CD4-positive, alpha-beta T cell treated with Interleukin-15 for 1 hour (primary cell): ENCODE results near the gene BCL2A1.
A peak's percentile ranks its signal among the peaks of the same experiment; 100 is the strongest.
"Not testable (repeated sequence)": the region's sequence is repeated elsewhere in the genome, so short reads cannot be mapped to it uniquely, and the experiment has no call there.

Source experiments
- DNase-seq: peaks from one replicate; pipeline ENCODE4 v3.0.0-alpha.2; 2020

BCL2A1 gene

GRCh38 chr15:79956354-79956939 is 14.5 kb downstream of the BCL2A1 start:
- no peak for DNase-seq

GRCh38 chr15:79954661-79955060 is 16.3 kb downstream of the BCL2A1 start:
- peak; percentile 24 for DNase-seq

GRCh38 chr15:79953951-79954444 is 17.0 kb downstream of the BCL2A1 start:
- DNase-seq = no peak

- no peak for DNase-seq
Measured at GRCh38 chr15:79952329-79952728, 18.7 kb downstream of the BCL2A1 start.

GRCh38 chr15:79950247-79950646 is 20.7 kb downstream of the BCL2A1 start:
- no peak for DNase-seq

GRCh38 chr15:79948761-79949160 is 22.2 kb downstream of the BCL2A1 start:
- no peak for DNase-seq

GRCh38 chr15:79948095-79948695 is 22.8 kb downstream of the BCL2A1 start:
- DNase-seq = no peak

GRCh38 chr15:79947009-79947408 is 24.0 kb downstream of the BCL2A1 start:
- no peak for DNase-seq

GRCh38 chr15:79944622-79945021 is 26.4 kb downstream of the BCL2A1 start:
- DNase-seq = no peak

- no peak for DNase-seq
Measured at GRCh38 chr15:79943820-79944219, 27.2 kb downstream of the BCL2A1 start.

GRCh38 chr15:79942741-79943481 is 28.1 kb downstream of the BCL2A1 start:
- no peak for DNase-seq

- DNase-seq = no peak
Measured at GRCh38 chr15:79939399-79939798, 31.6 kb downstream of the BCL2A1 start.

- DNase-seq = no peak
Measured at GRCh38 chr15:79938143-79938542, 32.9 kb downstream of the BCL2A1 start.

GRCh38 chr15:79935556-79936201 is 35.3 kb downstream of the BCL2A1 start:
- DNase-seq = not testable (repeated sequence)

GRCh38 chr15:79933231-79933630 is 37.8 kb downstream of the BCL2A1 start:
- no peak for DNase-seq

- DNase-seq = no peak
Measured at GRCh38 chr15:79932447-79932846, 38.5 kb downstream of the BCL2A1 start.

GRCh38 chr15:79930516-79930915 is 40.5 kb downstream of the BCL2A1 start:
- no peak for DNase-seq

- no peak for DNase-seq
Measured at GRCh38 chr15:79929412-79929811, 41.6 kb downstream of the BCL2A1 start.

- DNase-seq = not testable (repeated sequence)
Measured at GRCh38 chr15:79926116-79926515, 44.9 kb downstream of the BCL2A1 start.

GRCh38 chr15:79924379-79924778 is 46.6 kb downstream of the BCL2A1 start:
- no peak for DNase-seq

GRCh38 chr15:79923515-79924169 is 47.4 kb downstream of the BCL2A1 start:
- peak; percentile 99 for DNase-seq

- DNase-seq = peak; percentile 79
Measured at GRCh38 chr15:79923079-79923514, 47.9 kb downstream of the BCL2A1 start.

- no peak for DNase-seq
Measured at GRCh38 chr15:79922512-79923078, 48.4 kb downstream of the BCL2A1 start.
